GM12865 (cell line): ENCODE measurements around the gene IGF2.

ENCODE experiments used
- DNase-seq: peaks from one replicate; pipeline ENCODE4 v3.0.0; 2010; ENCODE audit warnings: low read depth
- H3K4me3 ChIP-seq: 2 replicates; pipeline ENCODE4 v1.5.1; 2011; ENCODE audit warnings: mild to moderate bottlenecking, low read depth, low read length, control low read depth
- TF ChIP-seq, protein P1 (sequence below): IDR thresholded peaks from 2 replicates; pipeline ENCODE4 v1.5.1; 2011; ENCODE audit warnings: low read length, control low read depth, low read depth, inconsistent platforms; ENCODE audit not compliant: insufficient read depth; ENCODE audit errors: missing control alignments

The IGF2 gene

DNA sequence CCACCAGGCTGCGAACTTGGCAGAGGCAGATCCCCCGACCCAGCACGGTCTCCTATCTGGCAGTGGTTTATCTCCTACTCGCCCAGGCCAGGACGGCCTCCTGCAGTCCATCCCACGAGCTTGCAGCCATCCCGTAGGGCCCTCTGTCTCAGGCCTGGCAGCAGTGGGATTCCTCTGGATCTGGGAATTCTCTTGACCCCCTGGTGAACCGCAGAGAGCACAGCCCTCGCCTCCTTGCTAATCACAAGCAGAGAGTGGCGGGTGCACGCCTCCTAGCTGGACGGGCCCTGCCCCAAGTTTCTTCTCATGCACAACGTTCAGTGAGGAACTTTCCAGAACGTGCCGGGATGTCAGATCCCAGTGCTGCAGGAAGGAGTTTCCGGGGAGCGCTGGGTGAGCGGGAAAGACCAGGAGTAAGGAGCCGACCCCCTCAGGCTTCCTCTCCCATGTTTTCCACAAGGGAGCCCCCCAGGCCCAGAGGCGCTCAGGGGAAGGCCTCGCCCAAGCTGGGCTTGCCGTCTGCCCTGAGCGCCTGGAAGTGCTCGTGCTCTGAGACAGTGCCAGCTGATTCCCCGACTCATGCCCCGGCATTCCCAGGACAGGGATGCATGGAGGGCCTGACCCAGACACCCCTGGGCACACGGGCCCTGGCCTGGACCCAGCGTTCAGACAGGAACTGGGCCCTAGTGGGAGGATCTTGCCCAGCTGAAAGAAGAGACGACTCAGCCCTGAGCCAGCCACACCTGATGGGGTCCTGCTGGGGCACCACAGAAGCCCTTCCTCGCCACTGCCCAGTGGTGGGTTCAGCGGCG, 24.6 kb downstream of the IGF2 start:
- no peak for DNase-seq
- H3K4me3 ChIP-seq: no peak overlapping the region
- TF ChIP-seq, protein P1, sequence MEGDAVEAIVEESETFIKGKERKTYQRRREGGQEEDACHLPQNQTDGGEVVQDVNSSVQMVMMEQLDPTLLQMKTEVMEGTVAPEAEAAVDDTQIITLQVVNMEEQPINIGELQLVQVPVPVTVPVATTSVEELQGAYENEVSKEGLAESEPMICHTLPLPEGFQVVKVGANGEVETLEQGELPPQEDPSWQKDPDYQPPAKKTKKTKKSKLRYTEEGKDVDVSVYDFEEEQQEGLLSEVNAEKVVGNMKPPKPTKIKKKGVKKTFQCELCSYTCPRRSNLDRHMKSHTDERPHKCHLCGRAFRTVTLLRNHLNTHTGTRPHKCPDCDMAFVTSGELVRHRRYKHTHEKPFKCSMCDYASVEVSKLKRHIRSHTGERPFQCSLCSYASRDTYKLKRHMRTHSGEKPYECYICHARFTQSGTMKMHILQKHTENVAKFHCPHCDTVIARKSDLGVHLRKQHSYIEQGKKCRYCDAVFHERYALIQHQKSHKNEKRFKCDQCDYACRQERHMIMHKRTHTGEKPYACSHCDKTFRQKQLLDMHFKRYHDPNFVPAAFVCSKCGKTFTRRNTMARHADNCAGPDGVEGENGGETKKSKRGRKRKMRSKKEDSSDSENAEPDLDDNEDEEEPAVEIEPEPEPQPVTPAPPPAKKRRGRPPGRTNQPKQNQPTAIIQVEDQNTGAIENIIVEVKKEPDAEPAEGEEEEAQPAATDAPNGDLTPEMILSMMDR: no peak

DNA sequence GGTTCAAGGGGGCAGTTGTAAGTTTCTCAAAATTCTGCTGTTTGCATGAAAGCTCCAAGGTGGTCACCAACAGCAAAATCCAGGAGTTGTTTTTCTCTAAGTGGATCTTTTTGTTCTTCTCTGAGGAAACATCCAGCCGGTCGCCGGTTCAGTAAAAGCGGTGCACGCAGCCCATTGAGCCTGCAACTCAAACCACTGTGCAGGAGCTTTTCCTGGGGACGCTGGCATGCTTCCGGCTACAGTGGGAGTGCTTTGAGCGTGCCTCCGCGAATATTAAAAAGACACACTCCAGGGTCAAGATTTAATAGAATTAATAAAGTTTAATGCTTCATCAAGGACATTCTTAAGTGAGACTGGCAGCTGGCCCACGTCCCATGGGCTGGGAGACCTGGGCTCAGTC, 25.4 kb downstream of the IGF2 start:
- TF ChIP-seq, protein P1: no peak
- H3K4me3 ChIP-seq: no peak overlapping the region
- no peak for DNase-seq

DNA sequence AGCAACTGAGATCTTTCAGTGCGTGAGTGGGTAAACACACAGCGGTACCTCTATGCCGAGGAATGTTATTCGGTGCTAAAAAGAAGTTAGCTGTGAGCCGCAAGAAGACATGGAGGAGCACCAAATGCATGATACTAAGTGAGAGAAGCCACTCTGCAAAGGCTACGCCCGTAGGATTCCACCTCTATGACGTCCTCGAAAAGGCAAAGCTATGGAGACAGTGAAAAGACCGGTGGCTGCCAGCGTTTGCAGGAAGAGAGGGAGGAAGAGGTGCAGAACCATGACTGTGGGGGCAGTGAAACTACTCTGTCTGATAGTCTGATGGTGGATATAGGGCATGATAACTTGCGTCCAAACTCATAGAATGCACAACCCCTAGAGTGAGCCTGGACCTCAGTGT, 28.7 kb downstream of the IGF2 start:
- TF ChIP-seq, protein P1: no peak
- no peak overlapping the region for H3K4me3 ChIP-seq
- no peak for DNase-seq

DNA sequence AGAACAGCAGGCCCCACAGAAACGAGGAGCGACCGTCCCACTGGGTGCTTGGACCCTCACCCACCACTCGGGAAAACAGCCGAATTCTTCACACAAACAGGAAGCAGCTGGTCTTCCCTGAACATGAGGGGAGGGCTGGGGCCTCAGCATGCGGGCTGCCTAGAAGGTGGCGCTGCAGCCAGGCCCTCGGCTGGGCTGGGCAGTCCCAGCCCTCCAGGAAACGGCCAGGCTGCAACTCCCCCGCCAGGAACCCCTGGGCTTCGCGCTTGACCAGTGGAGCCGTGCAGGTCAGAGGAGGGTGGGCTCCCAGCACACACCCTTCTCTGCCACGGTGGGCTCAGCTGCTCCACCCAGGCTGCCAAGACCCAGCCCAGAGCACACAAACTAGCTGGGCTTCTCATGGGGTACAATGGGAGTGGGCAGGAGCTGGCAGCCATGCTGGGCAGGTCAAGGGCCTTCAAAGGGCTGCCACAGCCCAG, 29.6 kb downstream of the IGF2 start:
- TF ChIP-seq, protein P1: no peak
- no peak for DNase-seq
- H3K4me3 ChIP-seq: no peak overlapping the region

DNA sequence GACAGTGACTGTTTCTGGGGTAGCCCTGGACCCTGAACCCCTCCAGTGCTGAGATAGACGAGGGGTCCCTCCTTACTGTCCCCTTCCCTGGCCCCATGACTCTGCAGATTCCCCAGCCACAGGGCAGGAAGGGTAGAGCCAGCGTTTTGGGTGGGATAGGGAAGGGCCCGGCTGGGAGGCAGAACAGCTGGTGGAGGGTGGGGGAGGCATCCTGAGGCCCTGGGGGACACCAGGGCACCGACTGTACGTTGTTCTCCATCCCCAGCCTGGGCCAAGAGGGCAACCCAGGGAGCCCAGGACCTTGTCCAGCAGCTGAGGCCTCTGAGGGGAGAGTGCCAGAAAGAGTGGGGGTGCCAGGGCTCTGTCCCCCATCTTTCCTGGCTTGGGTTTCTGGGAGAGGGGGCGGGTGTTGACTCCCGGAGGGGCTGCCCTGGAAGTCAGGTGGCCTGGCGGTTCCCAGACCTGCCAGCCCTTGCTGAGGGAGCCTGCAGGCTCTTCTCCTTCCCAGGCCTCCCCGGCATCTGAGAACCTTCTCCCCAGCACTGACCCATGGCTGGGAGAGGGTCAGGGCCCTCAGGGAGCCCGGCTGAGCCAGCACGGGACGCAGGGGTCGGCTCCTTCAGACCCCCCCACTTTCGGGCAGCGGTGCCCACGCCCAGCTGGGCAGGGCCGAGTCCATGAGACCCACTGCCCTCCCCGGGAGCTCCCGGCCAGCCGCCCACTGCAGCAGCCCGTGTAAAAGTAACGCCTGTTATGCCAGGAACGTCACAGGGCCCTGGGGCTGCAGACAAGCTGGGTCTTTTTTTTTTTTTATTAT, 30.3 kb downstream of the IGF2 start:
- H3K4me3 ChIP-seq: no peak overlapping the region
- TF ChIP-seq, protein P1: no peak
- DNase-seq: no peak

DNA sequence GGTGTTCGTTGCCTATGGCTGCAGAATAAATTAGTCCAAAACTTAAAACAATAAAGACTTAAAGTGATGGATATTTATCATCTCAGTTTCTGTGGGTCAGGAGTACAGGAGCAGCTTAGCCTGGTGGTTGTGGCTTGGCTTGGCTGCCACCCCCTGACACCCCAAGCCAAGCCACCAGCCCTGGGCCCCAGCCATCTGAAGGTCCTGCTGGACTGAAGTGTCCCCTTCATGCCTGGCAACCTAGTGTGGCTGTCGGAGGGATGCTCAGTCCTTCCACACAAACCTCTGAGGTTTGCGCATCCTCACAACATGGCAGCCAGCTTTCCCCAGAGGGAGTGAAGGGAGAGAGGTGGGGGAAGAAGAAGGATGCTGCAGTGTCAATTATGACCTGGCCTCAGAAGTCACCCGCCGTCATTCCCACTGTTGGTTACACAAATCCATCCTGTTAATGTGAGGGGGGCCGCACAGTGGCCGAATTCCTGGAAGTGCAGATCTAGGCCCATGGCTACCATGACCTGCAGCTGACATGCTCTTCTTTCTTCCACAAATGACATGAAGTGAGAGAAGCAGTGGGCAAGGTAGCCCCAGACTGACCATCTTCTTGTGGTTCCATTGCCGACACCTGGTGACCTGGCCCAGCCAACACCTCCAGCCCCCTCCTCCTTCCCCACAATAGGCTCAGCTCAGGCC, 31.1 kb downstream of the IGF2 start:
- DNase-seq: no peak
- H3K4me3 ChIP-seq: no peak overlapping the region
- TF ChIP-seq, protein P1: no peak
